HepG2 (cell line): ENCODE measurements around the gene RSPH9. TPM values are rescaled to one million over a fixed set of nuclear protein-coding genes. Genes with fewer than 3 reads are reported as not detected.

Source experiments
- CHCHD3 ChIP-seq: sonication (generic); formaldehyde crosslinking; IDR thresholded peaks from 2 replicates; pipeline ENCODE4 v1.8.0; 2022; ENCODE audit warnings: mild to moderate bottlenecking, missing genetic modification reagents, moderate library complexity
- FOXK1 ChIP-seq: sonication (generic); formaldehyde crosslinking; IDR thresholded peaks from 2 replicates; pipeline ENCODE4 v1.4.0; 2020; ENCODE audit warnings: low read depth, missing genetic modification reagents, borderline replicate concordance
- IRF9 ChIP-seq: sonication (generic); formaldehyde crosslinking; IDR thresholded peaks from 2 replicates; pipeline ENCODE4 v1.8.0; 2022; ENCODE audit warnings: missing genetic modification reagents, mild to moderate bottlenecking, borderline replicate concordance
- KLF11 ChIP-seq: IDR thresholded peaks from 2 replicates; pipeline ENCODE4 v1.6.1; 2016; ENCODE audit warnings: missing compliant biosample characterization
- KLF13 ChIP-seq: sonication (generic); formaldehyde crosslinking; IDR thresholded peaks from 2 replicates; pipeline ENCODE4 v1.4.0; 2020; ENCODE audit warnings: mild to moderate bottlenecking, missing genetic modification reagents
- MEIS2 ChIP-seq: sonication (generic); formaldehyde crosslinking; IDR thresholded peaks from 2 replicates; pipeline ENCODE4 v1.9.0; 2021; ENCODE audit warnings: mild to moderate bottlenecking, missing genetic modification reagents
- PAWR ChIP-seq: sonication (generic); formaldehyde crosslinking; IDR thresholded peaks from 2 replicates; pipeline ENCODE4 v1.4.0; 2020; ENCODE audit warnings: missing genetic modification reagents, mild to moderate bottlenecking, borderline replicate concordance
- RNF2 ChIP-seq: fragments of 450-650 bp; conservative IDR thresholded peaks from 2 replicates; pipeline ENCODE4 v1.6.1; 2016; ENCODE audit warnings: low read depth
- TAF1 ChIP-seq: sonication (generic); formaldehyde crosslinking; IDR thresholded peaks from 2 replicates; pipeline ENCODE4 v1.4.0; 2020; ENCODE audit warnings: missing genetic modification reagents
- TAF15 ChIP-seq: fragments of 200-400 bp; formaldehyde crosslinking; IDR thresholded peaks from one replicate; pipeline ENCODE4 v1.6.1; 2018; ENCODE audit warnings: mild to moderate bottlenecking, low read depth, low read length; ENCODE audit not compliant: poor library complexity, severe bottlenecking
- ZBTB10 ChIP-seq: sonication (generic); formaldehyde crosslinking; IDR thresholded peaks from 2 replicates; pipeline ENCODE4 v1.4.0; 2020; ENCODE audit warnings: missing genetic modification reagents, borderline replicate concordance
- ZBTB25 ChIP-seq: IDR thresholded peaks from 2 replicates; pipeline ENCODE4 v1.6.1; 2018; ENCODE audit warnings: missing genetic modification reagents
- ZBTB26 ChIP-seq: IDR thresholded peaks from 2 replicates; pipeline ENCODE4 v1.6.1; 2016; ENCODE audit warnings: missing compliant biosample characterization, missing genetic modification reagents, borderline replicate concordance
- ZNF234 ChIP-seq: sonication (generic); formaldehyde crosslinking; conservative IDR thresholded peaks from 2 replicates; pipeline ENCODE4 v1.5.1; 2020; ENCODE audit warnings: mild to moderate bottlenecking, missing genetic modification reagents
- ZNF558 ChIP-seq: sonication (generic); formaldehyde crosslinking; IDR thresholded peaks from 2 replicates; pipeline ENCODE4 v1.9.0; 2022; ENCODE audit warnings: mild to moderate bottlenecking, missing genetic modification reagents, borderline replicate concordance
- ZNF674 ChIP-seq: sonication (generic); formaldehyde crosslinking; IDR thresholded peaks from 2 replicates; pipeline ENCODE4 v1.5.0; 2020; ENCODE audit warnings: low read depth, mild to moderate bottlenecking, missing genetic modification reagents
- ZNF737 ChIP-seq: sonication (generic); formaldehyde crosslinking; IDR thresholded peaks from 2 replicates; pipeline ENCODE4 v1.5.0; 2020; ENCODE audit warnings: missing genetic modification reagents, mild to moderate bottlenecking, borderline replicate concordance
- polyA plus RNA-seq, 8 experiments: library from polyadenylated mRNA; depleted of rRNA in 3 of 8; stranded (reverse) in 7 of 8; unstranded in 1 of 8; fragments of >200 nt; fragmentation: Illumina TruSeq in 4 of 8; extraction: Trizol in 4 of 8; gene quantifications; 2 replicates each; pipeline versions ENCODE4 v1.2.1 to v1.2.3, GENCODE V29; 2011 to 2016; ENCODE audit warnings: low read depth in 4 of 8, missing spikeins in 1 of 8, mixed read lengths in 1 of 8; ENCODE audit not compliant: insufficient read depth in 1 of 8
- total RNA-seq, 5 experiments: library from RNA; depleted of rRNA; stranded (reverse); fragments of >200 nt; fragmentation: Illumina TruSeq; extraction: Trizol; gene quantifications; 2 replicates each; pipeline ENCODE4 v1.2.3, GENCODE V29; 2016; ENCODE audit warnings: low read depth in 1 of 5
- TF ChIP-seq, protein P1 (sequence below): fragments of 450-650 bp; IDR thresholded peaks from 2 replicates; pipeline ENCODE4 v1.6.1; 2017; ENCODE audit warnings: mild to moderate bottlenecking

The RSPH9 gene
- total and polyA plus RNA-seq, 2 of the 13 experiments (the other 11 are each of a cell fraction or from before 2014, with no cell fraction given), result 0.04 TPM; not detected in 1

- TF ChIP-seq ZBTB25, result peak; percentile 91; the same call in 1 of the 2 replicates
- no peak; the same call in 1 of the 2 replicates for TF ChIP-seq RNF2
- TF ChIP-seq ZBTB26, result no peak
- TF ChIP-seq ZNF674 (CRISPR knock-in tag), result no peak; the same call in 1 of the 2 replicates
- 0 out of 2 replicates have a peak, but pooled peaks have one; percentile 94 for TF ChIP-seq PAWR (CRISPR knock-in tag)
- TF ChIP-seq TAF15, result no peak
- no peak for TF ChIP-seq ZNF737 (CRISPR knock-in tag)
- TF ChIP-seq MEIS2 (CRISPR knock-in tag), result 0 out of 2 replicates have a peak, but pooled peaks have one; percentile 49
- TF ChIP-seq KLF11 (CRISPR knock-in tag), result no peak
- no peak for TF ChIP-seq ZNF234 (CRISPR knock-in tag)
- TF ChIP-seq ZNF558 (CRISPR knock-in tag), result no peak
- peak; percentile 38 for TF ChIP-seq TAF1
- TF ChIP-seq, protein P1, sequence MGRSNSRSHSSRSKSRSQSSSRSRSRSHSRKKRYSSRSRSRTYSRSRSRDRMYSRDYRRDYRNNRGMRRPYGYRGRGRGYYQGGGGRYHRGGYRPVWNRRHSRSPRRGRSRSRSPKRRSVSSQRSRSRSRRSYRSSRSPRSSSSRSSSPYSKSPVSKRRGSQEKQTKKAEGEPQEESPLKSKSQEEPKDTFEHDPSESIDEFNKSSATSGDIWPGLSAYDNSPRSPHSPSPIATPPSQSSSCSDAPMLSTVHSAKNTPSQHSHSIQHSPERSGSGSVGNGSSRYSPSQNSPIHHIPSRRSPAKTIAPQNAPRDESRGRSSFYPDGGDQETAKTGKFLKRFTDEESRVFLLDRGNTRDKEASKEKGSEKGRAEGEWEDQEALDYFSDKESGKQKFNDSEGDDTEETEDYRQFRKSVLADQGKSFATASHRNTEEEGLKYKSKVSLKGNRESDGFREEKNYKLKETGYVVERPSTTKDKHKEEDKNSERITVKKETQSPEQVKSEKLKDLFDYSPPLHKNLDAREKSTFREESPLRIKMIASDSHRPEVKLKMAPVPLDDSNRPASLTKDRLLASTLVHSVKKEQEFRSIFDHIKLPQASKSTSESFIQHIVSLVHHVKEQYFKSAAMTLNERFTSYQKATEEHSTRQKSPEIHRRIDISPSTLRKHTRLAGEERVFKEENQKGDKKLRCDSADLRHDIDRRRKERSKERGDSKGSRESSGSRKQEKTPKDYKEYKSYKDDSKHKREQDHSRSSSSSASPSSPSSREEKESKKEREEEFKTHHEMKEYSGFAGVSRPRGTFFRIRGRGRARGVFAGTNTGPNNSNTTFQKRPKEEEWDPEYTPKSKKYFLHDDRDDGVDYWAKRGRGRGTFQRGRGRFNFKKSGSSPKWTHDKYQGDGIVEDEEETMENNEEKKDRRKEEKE, result no peak
- TF ChIP-seq ZBTB10 (CRISPR knock-in tag), result no peak
- no peak; the same call in 1 of the 2 replicates for TF ChIP-seq IRF9 (CRISPR knock-in tag)
- TF ChIP-seq KLF13 (CRISPR knock-in tag), result no peak
- TF ChIP-seq CHCHD3, result no peak
- TF ChIP-seq FOXK1 (CRISPR knock-in tag), result peak; percentile 71; the same call in 1 of the 2 replicates
Measured at GRCh38 chr6:43629505-43630300, 15.1 kb upstream of the RSPH9 start (continued).
